Dendritic cell treated with granulocyte-macrophage colony-stimulating factor and Interleukin-4, amounts not matched to agents 40 ng/mL and 50 ng/mL, for 4 days (primary cell): ENCODE measurements around the gene HLA-B.
A peak's percentile ranks its signal among the peaks of the same experiment; 100 is the strongest.

Experiments
- H3K27ac Mint-ChIP-seq: one replicate; pipeline ENCODE4 v1.8.0; 2022; ENCODE audit warnings: mild to moderate bottlenecking, mixed read lengths
- H3K27me3 Mint-ChIP-seq: one replicate; pipeline ENCODE4 v1.8.0; 2022; ENCODE audit warnings: mild to moderate bottlenecking, mixed read lengths
- H3K36me3 Mint-ChIP-seq: one replicate; pipeline ENCODE4 v1.8.0; 2022; ENCODE audit warnings: low read depth, mixed read lengths
- H3K4me1 Mint-ChIP-seq: one replicate; pipeline ENCODE4 v1.8.0; 2022; ENCODE audit warnings: low read depth, mixed read lengths
- H3K4me3 Mint-ChIP-seq: one replicate; pipeline ENCODE4 v1.8.0; 2022; ENCODE audit warnings: mild to moderate bottlenecking, moderate library complexity, mixed read lengths
- H3K9me3 Mint-ChIP-seq: one replicate; pipeline ENCODE4 v1.8.0; 2022; ENCODE audit warnings: mixed read lengths
- intact Hi-C: fragments of 100-400 bp; cut with micrococcal nuclease; formaldehyde crosslinking; loops from one replicate; pipeline ENCODE4 v1.15.0; 2022

Gene HLA-B

GRCh38 chr6:31354158-31354863 lies 2.7 kb downstream of the HLA-B start:
- Mint-ChIP-seq H3K4me1 (peaks cover 60% of the 10 kb centered on the region), H3K27ac (peak overlapping the region; percentile 98), H3K4me3 (peak overlapping the region; percentile 91), H3K27me3 (no peaks in the 10 kb centered on the region), H3K9me3 (no peaks in the 10 kb centered on the region), H3K36me3 (peaks cover 49% of the 10 kb centered on the region)
- intact Hi-C loops: no loop called here

- Mint-ChIP-seq H3K9me3 (no peaks in the 10 kb centered on the region), H3K4me1 (peaks cover 53% of the 10 kb centered on the region)
These were observed 3.5 kb downstream of the HLA-B start for GRCh38 chr6:31353384-31353945.

GRCh38 chr6:31352683-31353383 lies 4.1 kb downstream of the HLA-B start:
- Mint-ChIP-seq H3K36me3 (peaks cover 49% of the 10 kb centered on the region), H3K27me3 (no peaks in the 10 kb centered on the region), H3K9me3 (no peaks in the 10 kb centered on the region), H3K4me1 (peaks cover 47% of the 10 kb centered on the region), H3K27ac (peak overlapping the region; percentile 12), H3K4me3 (no peak overlapping the region)
- intact Hi-C loops: no loop called here

More at GRCh38 chr6:31353384-31353945, 3.5 kb downstream of the HLA-B start:
- intact Hi-C loops: no loop called here
- no peak overlapping the region for H3K4me3 Mint-ChIP-seq
- H3K27ac Mint-ChIP-seq: no peak overlapping the region
- peaks cover 49% of the 10 kb centered on the region for H3K36me3 Mint-ChIP-seq
- H3K27me3 Mint-ChIP-seq: no peaks in the 10 kb centered on the region

GRCh38 chr6:31352310-31352682 lies 4.7 kb downstream of the HLA-B start:
- peak overlapping the region; percentile 12 for H3K27ac Mint-ChIP-seq
- intact Hi-C loops: no loop called here
- H3K9me3 Mint-ChIP-seq: no peaks in the 10 kb centered on the region
- H3K4me1 Mint-ChIP-seq: peaks cover 41% of the 10 kb centered on the region
- H3K36me3 Mint-ChIP-seq: peaks cover 49% of the 10 kb centered on the region
- H3K4me3 Mint-ChIP-seq: no peak overlapping the region
- no peaks in the 10 kb centered on the region for H3K27me3 Mint-ChIP-seq

GRCh38 chr6:31351401-31352309 lies 5.3 kb downstream of the HLA-B start:
- intact Hi-C loops: no loop called here
- Mint-ChIP-seq H3K27ac (peak overlapping the region; percentile 12), H3K36me3 (peaks cover 46% of the 10 kb centered on the region), H3K27me3 (no peaks in the 10 kb centered on the region), H3K9me3 (no peaks in the 10 kb centered on the region), H3K4me3 (no peak overlapping the region), H3K4me1 (peaks cover 41% of the 10 kb centered on the region)

- no peak overlapping the region for H3K27ac Mint-ChIP-seq
- no peaks in the 10 kb centered on the region for H3K27me3 Mint-ChIP-seq
- no peaks in the 10 kb centered on the region for H3K9me3 Mint-ChIP-seq
- H3K4me1 Mint-ChIP-seq: peaks cover 41% of the 10 kb centered on the region
- no peak overlapping the region for H3K4me3 Mint-ChIP-seq
- intact Hi-C loops: no loop called here
- peaks cover 40% of the 10 kb centered on the region for H3K36me3 Mint-ChIP-seq
These were observed 6.0 kb downstream of the HLA-B start for GRCh38 chr6:31351033-31351380.

- H3K4me1 Mint-ChIP-seq: peaks cover 35% of the 10 kb centered on the region
- H3K27ac Mint-ChIP-seq: no peak overlapping the region
- H3K9me3 Mint-ChIP-seq: no peaks in the 10 kb centered on the region
- peaks cover 34% of the 10 kb centered on the region for H3K36me3 Mint-ChIP-seq
- no peaks in the 10 kb centered on the region for H3K27me3 Mint-ChIP-seq
- H3K4me3 Mint-ChIP-seq: no peak overlapping the region
- intact Hi-C loops: no loop called here
These were observed 6.6 kb downstream of the HLA-B start for GRCh38 chr6:31350196-31351032.

GRCh38 chr6:31349301-31349700 lies 7.7 kb downstream of the HLA-B start:
- no peak overlapping the region for H3K4me3 Mint-ChIP-seq
- H3K4me1 Mint-ChIP-seq: peaks cover 24% of the 10 kb centered on the region
- peaks cover 23% of the 10 kb centered on the region for H3K36me3 Mint-ChIP-seq
- no peaks in the 10 kb centered on the region for H3K27me3 Mint-ChIP-seq
- intact Hi-C loops: no loop called here
- no peaks in the 10 kb centered on the region for H3K9me3 Mint-ChIP-seq
- no peak overlapping the region for H3K27ac Mint-ChIP-seq

GRCh38 chr6:31345026-31345730 lies 11.8 kb downstream of the HLA-B start:
- Mint-ChIP-seq H3K27ac (no peak overlapping the region), H3K4me1 (no peaks in the 10 kb centered on the region), H3K9me3 (peaks cover 13% of the 10 kb centered on the region), H3K27me3 (peaks cover 7% of the 10 kb centered on the region), H3K36me3 (no peaks in the 10 kb centered on the region), H3K4me3 (no peak overlapping the region)
- intact Hi-C loops: no loop called here

GRCh38 chr6:31340228-31340627 lies 16.8 kb downstream of the HLA-B start:
- Mint-ChIP-seq H3K9me3 (peaks cover 63% of the 10 kb centered on the region), H3K4me3 (no peak overlapping the region), H3K27me3 (peaks cover 11% of the 10 kb centered on the region), H3K36me3 (peaks cover 10% of the 10 kb centered on the region), H3K27ac (no peak overlapping the region), H3K4me1 (no peaks in the 10 kb centered on the region)
- intact Hi-C loops: no loop called here

GRCh38 chr6:31339210-31339609 lies 17.8 kb downstream of the HLA-B start:
- no peak overlapping the region for H3K4me3 Mint-ChIP-seq
- peaks cover 13% of the 10 kb centered on the region for H3K27me3 Mint-ChIP-seq
- peaks cover 72% of the 10 kb centered on the region for H3K9me3 Mint-ChIP-seq
- H3K36me3 Mint-ChIP-seq: peaks cover 10% of the 10 kb centered on the region
- intact Hi-C loops: no loop called here
- no peaks in the 10 kb centered on the region for H3K4me1 Mint-ChIP-seq
- H3K27ac Mint-ChIP-seq: no peak overlapping the region

GRCh38 chr6:31336896-31337496 lies 20.0 kb downstream of the HLA-B start:
- peaks cover 8% of the 10 kb centered on the region for H3K27me3 Mint-ChIP-seq
- peaks cover 10% of the 10 kb centered on the region for H3K36me3 Mint-ChIP-seq
- intact Hi-C loops: no loop called here
- H3K4me3 Mint-ChIP-seq: no peak overlapping the region
- H3K27ac Mint-ChIP-seq: no peak overlapping the region
- peaks cover 6% of the 10 kb centered on the region for H3K4me1 Mint-ChIP-seq
- H3K9me3 Mint-ChIP-seq: peaks cover 72% of the 10 kb centered on the region
